ENCODE measurements around the gene LMO7.

Gene LMO7

DNA sequence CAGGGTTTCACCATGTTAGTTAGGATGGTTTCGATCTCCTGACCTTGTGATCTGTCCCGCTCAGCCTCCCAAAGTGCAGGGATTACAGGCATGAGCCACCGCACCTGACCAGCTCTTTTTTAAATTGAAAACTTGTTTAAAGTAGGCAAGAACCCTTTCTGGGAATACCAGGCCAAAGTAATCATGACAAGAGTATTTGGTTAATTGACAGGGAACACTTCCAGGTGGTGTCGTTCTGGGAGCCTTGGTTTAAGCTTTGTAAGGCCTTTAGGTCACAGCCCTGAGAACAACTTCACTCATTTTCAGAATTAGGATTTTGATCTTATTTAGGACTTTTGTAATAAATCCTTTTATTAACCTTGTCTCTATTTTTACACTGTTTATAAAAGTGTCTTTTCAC is 115.2 kb downstream of the LMO7 start:
- TF ChIP-seq NFIC (IDR thresholded peaks at IDR 0.05) = no peak
- no peak for TF ChIP-seq YY1 (IDR thresholded peaks at IDR 0.05; ENCODE audit: low read depth)
- TF ChIP-seq, protein P1, sequence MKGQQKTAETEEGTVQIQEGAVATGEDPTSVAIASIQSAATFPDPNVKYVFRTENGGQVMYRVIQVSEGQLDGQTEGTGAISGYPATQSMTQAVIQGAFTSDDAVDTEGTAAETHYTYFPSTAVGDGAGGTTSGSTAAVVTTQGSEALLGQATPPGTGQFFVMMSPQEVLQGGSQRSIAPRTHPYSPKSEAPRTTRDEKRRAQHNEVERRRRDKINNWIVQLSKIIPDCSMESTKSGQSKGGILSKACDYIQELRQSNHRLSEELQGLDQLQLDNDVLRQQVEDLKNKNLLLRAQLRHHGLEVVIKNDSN (IDR thresholded peaks at IDR 0.05) = no peak
- no peak for TF ChIP-seq CREB1 (IDR thresholded peaks at IDR 0.05; ENCODE audit: low read depth)
- TF ChIP-seq EGR1 (IDR thresholded peaks at IDR 0.05) = no peak
- TF ChIP-seq, protein P2, sequence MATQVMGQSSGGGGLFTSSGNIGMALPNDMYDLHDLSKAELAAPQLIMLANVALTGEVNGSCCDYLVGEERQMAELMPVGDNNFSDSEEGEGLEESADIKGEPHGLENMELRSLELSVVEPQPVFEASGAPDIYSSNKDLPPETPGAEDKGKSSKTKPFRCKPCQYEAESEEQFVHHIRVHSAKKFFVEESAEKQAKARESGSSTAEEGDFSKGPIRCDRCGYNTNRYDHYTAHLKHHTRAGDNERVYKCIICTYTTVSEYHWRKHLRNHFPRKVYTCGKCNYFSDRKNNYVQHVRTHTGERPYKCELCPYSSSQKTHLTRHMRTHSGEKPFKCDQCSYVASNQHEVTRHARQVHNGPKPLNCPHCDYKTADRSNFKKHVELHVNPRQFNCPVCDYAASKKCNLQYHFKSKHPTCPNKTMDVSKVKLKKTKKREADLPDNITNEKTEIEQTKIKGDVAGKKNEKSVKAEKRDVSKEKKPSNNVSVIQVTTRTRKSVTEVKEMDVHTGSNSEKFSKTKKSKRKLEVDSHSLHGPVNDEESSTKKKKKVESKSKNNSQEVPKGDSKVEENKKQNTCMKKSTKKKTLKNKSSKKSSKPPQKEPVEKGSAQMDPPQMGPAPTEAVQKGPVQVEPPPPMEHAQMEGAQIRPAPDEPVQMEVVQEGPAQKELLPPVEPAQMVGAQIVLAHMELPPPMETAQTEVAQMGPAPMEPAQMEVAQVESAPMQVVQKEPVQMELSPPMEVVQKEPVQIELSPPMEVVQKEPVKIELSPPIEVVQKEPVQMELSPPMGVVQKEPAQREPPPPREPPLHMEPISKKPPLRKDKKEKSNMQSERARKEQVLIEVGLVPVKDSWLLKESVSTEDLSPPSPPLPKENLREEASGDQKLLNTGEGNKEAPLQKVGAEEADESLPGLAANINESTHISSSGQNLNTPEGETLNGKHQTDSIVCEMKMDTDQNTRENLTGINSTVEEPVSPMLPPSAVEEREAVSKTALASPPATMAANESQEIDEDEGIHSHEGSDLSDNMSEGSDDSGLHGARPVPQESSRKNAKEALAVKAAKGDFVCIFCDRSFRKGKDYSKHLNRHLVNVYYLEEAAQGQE (IDR thresholded peaks at IDR 0.05; ENCODE audit: low read depth) = no peak
- TF ChIP-seq CEBPB (IDR thresholded peaks at IDR 0.05) = no peak
- TF ChIP-seq FOXM1 (IDR thresholded peaks at IDR 0.05; ENCODE audit: borderline replicate concordance, low read depth) = no peak

DNA sequence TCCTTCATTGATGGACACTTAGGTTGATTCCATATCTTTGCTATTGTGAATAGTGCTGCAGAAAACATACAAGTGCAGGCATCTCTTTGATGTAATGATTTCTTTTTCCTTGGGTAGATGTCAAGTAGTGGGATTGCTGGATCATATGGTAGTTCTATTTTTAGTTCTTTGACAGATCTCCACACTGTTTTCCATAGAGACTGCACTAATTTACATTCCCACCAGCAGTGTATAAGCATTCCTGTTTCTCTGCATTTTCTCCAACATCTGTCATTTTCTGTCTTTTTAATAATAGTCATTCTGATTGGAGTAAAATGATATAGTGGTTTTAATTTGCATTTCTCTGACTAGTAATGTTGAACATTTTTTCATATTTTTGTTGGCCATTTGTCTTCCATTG is 116.7 kb downstream of the LMO7 start:
- TF ChIP-seq NFIC (IDR thresholded peaks at IDR 0.05) (no peak), ZBTB7A (IDR thresholded peaks at IDR 0.05; ENCODE audit: low read depth) (no peak), CEBPB (IDR thresholded peaks at IDR 0.05) (no peak), YY1 (IDR thresholded peaks at IDR 0.05; ENCODE audit: low read depth) (no peak), TEAD4 (IDR thresholded peaks at IDR 0.05) (no peak), TAF1 (IDR thresholded peaks at IDR 0.05; ENCODE audit: low read depth) (no peak), FOXM1 (IDR thresholded peaks at IDR 0.05; ENCODE audit: borderline replicate concordance, low read depth) (no peak), TCF12 (IDR thresholded peaks at IDR 0.05; ENCODE audit: low read depth) (no peak), CREB1 (IDR thresholded peaks at IDR 0.05; ENCODE audit: low read depth) (no peak), RAD21 (IDR thresholded peaks at IDR 0.05; ENCODE audit: low read depth) (no peak), EGR1 (IDR thresholded peaks at IDR 0.05) (no peak), EP300 (IDR thresholded peaks at IDR 0.05; ENCODE audit: borderline replicate concordance) (no peak)
- TF ChIP-seq, protein P3, sequence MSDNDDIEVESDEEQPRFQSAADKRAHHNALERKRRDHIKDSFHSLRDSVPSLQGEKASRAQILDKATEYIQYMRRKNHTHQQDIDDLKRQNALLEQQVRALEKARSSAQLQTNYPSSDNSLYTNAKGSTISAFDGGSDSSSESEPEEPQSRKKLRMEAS (IDR thresholded peaks at IDR 0.05) = no peak
- TF ChIP-seq, protein P1 (IDR thresholded peaks at IDR 0.05) = no peak
- TF ChIP-seq, protein P2 (IDR thresholded peaks at IDR 0.05; ENCODE audit: low read depth) = no peak

DNA sequence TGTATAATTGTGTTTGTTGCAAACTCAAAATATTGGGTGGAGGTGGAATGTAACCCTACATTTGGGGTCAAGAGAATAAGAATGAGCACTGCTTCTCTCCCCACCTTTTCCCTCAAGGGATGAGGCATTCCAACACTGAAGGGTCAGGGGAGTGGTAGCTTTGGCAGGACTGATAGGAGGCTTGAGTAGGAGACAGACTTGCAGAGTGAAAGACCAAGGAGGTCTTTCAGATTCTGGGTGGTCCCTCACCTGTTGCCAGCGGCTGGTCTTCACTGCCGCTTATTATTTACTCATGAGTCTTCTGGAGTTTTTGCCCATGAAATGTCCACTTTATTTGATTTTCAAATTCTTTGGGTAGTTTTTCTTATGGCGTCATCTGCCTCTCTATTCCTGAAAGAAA is 118.8 kb downstream of the LMO7 start:
- TF ChIP-seq EGR1 (IDR thresholded peaks at IDR 0.05) = no peak
- TF ChIP-seq TEAD4 (IDR thresholded peaks at IDR 0.05) = no peak
- TF ChIP-seq, protein P1 (IDR thresholded peaks at IDR 0.05) = no peak
- TF ChIP-seq CEBPB (IDR thresholded peaks at IDR 0.05) = no peak

DNA sequence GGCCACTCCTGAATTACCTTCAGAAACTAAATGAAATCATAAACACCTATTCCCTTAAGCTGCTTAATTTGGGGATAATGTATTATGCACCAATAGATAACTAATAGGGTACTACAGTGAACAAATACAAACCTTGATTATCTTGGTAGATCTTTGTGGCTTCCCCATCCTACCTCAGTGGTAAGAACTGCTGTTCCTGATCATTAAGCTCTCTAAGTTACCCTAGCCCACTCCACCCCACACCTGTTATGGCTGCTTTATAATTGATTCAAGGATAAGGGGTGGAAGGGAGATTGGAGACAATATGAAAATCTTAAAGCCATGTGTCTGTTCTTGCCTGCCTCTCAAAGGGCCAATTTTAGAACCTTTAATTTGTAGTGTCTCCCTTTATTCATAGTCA is 121.2 kb downstream of the LMO7 start:
- TF ChIP-seq TEAD4 (IDR thresholded peaks at IDR 0.05) = no peak
- no peak for TF ChIP-seq NFIC (IDR thresholded peaks at IDR 0.05)
- no peak for TF ChIP-seq CREB1 (IDR thresholded peaks at IDR 0.05; ENCODE audit: low read depth)
- no peak for TF ChIP-seq CEBPB (IDR thresholded peaks at IDR 0.05)
- TF ChIP-seq, protein P1 (IDR thresholded peaks at IDR 0.05) = no peak
- no peak for TF ChIP-seq RAD21 (IDR thresholded peaks at IDR 0.05; ENCODE audit: low read depth)
- TF ChIP-seq, protein P2 (IDR thresholded peaks at IDR 0.05; ENCODE audit: low read depth) = no peak
- TF ChIP-seq EGR1 (IDR thresholded peaks at IDR 0.05) = no peak
- TF ChIP-seq TAF1 (IDR thresholded peaks at IDR 0.05; ENCODE audit: low read depth) = no peak
- TF ChIP-seq, protein P3 (IDR thresholded peaks at IDR 0.05) = no peak
- TF ChIP-seq EP300 (IDR thresholded peaks at IDR 0.05; ENCODE audit: borderline replicate concordance) = no peak
- TF ChIP-seq TCF12 (IDR thresholded peaks at IDR 0.05; ENCODE audit: low read depth) = no peak
- no peak for TF ChIP-seq ZBTB7A (IDR thresholded peaks at IDR 0.05; ENCODE audit: low read depth)
- TF ChIP-seq YY1 (IDR thresholded peaks at IDR 0.05; ENCODE audit: low read depth) = no peak
- no peak for TF ChIP-seq FOXM1 (IDR thresholded peaks at IDR 0.05; ENCODE audit: borderline replicate concordance, low read depth)
